SK-N-MC (cell line): ENCODE measurements around the gene STX11.

ENCODE experiments used
- DNase-seq: peaks from one replicate; pipeline ENCODE4 v3.0.0-alpha.2; 2011; ENCODE audit warnings: low read depth, low spot score
- H3K27ac ChIP-seq: fragments of 200-600 bp; sonication (generic); 2 replicates; pipeline ENCODE4 v1.5.1; 2016; ENCODE audit warnings: mixed run types
- H3K36me3 ChIP-seq: fragments of 200-600 bp; sonication (generic); 2 replicates; pipeline ENCODE4 v1.6.1; 2017; ENCODE audit warnings: antibody characterized with exemption, low read length, mixed read lengths; ENCODE audit not compliant: insufficient read depth
- H3K4me3 ChIP-seq: fragments of 200-600 bp; sonication (generic); 2 replicates; pipeline ENCODE4 v1.5.1; 2016
- H3K9ac ChIP-seq: fragments of 200-600 bp; sonication (generic); 2 replicates; pipeline ENCODE4 v1.8.0; 2017; ENCODE audit warnings: mixed run types, mixed read lengths; ENCODE audit not compliant: insufficient read length
- H3K9me3 ChIP-seq: fragments of 200-600 bp; sonication (generic); 2 replicates; pipeline ENCODE4 v1.6.1; 2017; ENCODE audit warnings: low read depth, mild to moderate bottlenecking, antibody characterized with exemption, low read length, moderate library complexity, mixed read lengths
- EZH2 ChIP-seq: fragments of 200-600 bp; sonication (generic); IDR thresholded peaks from one replicate; pipeline ENCODE4 v1.6.1; 2017; ENCODE audit warnings: antibody characterized with exemption
- FOXP2 ChIP-seq: optimal IDR thresholded peaks from 2 replicates; pipeline ENCODE3; 2011; ENCODE audit warnings: mild to moderate bottlenecking, moderate library complexity; ENCODE audit not compliant: insufficient read depth; ENCODE audit errors: extremely low read length, control extremely low read depth
- POLR2AphosphoS5 ChIP-seq: IDR thresholded peaks from 2 replicates; pipeline ENCODE4 v1.6.1; 2012; ENCODE audit warnings: mild to moderate bottlenecking, low read depth, low read length, borderline replicate concordance

Gene STX11

GRCh38 chr6:144197919-144198318, 47.6 kb downstream of the STX11 start:
- Histone ChIP-seq H3K4me3 (no peak overlapping the region), H3K9me3 (no peaks in the 10 kb centered on the region), H3K36me3 (no peaks in the 10 kb centered on the region), H3K27ac (no peak overlapping the region), H3K9ac (no peak overlapping the region)
- DNase-seq, result no peak
- TF ChIP-seq POLR2AphosphoS5, result no peak
- no peak for TF ChIP-seq EZH2

GRCh38 chr6:144202879-144203468, 52.7 kb downstream of the STX11 start:
- Histone ChIP-seq H3K4me3 (no peak overlapping the region), H3K9ac (no peak overlapping the region), H3K9me3 (0 out of 2 replicates have a peak, but pooled peaks cover 3% of the 10 kb centered on the region), H3K27ac (no peak overlapping the region), H3K36me3 (no peaks in the 10 kb centered on the region)
- TF ChIP-seq FOXP2, result no peak
- TF ChIP-seq EZH2, result no peak
- no peak for TF ChIP-seq POLR2AphosphoS5
- DNase-seq, result no peak

DNA sequence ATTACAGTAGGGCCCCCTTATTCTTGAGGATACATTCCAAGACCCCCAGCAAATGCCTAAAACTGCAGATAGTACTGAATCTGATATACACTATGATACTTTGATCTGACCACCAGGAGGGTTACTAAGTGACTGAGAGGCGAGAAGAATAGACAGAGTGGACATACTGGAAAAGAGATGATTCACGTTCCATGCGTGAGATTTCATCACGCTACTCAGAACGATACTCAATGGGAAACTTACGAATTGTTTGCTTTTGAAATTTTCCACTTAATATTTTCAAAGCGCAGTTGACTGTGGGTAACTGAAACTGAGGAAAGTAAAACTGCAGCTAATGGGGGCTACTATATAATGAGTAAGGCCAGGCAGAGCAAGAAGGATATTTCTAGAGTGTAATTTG, 60.8 kb downstream of the STX11 start:
- Histone ChIP-seq H3K9me3 (no peaks in the 10 kb centered on the region), H3K36me3 (no peaks in the 10 kb centered on the region), H3K9ac (no peak overlapping the region), H3K27ac (no peak overlapping the region), H3K4me3 (no peak overlapping the region)
- TF ChIP-seq FOXP2, result no peak
- DNase-seq, result no peak

DNA sequence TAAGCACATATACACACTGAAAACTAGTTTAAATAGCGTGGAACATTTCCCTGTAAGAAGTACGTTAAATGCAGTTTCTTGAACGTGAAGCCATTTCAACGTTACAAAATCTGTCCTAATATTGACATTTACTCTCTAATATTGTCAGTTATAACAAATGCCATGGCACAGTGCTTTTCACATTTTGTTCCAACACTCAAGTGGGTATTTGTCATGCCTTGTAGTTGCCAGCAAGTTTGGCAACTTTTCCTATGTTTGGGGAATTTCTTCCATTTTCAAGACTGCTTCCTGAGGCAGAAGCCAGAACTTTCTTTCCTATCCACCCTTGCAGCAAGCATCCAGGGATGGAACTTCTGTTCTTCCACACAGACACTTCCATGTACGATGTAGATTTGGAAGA, 63.0 kb downstream of the STX11 start:
- Histone ChIP-seq H3K9me3 (no peaks in the 10 kb centered on the region), H3K9ac (no peak overlapping the region), H3K27ac (no peak overlapping the region), H3K36me3 (no peaks in the 10 kb centered on the region), H3K4me3 (no peak overlapping the region)
- DNase-seq, result no peak
- TF ChIP-seq EZH2, result no peak
- no peak for TF ChIP-seq FOXP2
- no peak for TF ChIP-seq POLR2AphosphoS5

GRCh38 chr6:144214029-144214428, 63.7 kb downstream of the STX11 start:
- TF ChIP-seq EZH2, result no peak
- H3K9ac ChIP-seq, result no peak overlapping the region
- H3K36me3 ChIP-seq, result no peaks in the 10 kb centered on the region
- no peak for DNase-seq
- no peak overlapping the region for H3K27ac ChIP-seq
- H3K4me3 ChIP-seq, result no peak overlapping the region
- no peaks in the 10 kb centered on the region for H3K9me3 ChIP-seq

DNA sequence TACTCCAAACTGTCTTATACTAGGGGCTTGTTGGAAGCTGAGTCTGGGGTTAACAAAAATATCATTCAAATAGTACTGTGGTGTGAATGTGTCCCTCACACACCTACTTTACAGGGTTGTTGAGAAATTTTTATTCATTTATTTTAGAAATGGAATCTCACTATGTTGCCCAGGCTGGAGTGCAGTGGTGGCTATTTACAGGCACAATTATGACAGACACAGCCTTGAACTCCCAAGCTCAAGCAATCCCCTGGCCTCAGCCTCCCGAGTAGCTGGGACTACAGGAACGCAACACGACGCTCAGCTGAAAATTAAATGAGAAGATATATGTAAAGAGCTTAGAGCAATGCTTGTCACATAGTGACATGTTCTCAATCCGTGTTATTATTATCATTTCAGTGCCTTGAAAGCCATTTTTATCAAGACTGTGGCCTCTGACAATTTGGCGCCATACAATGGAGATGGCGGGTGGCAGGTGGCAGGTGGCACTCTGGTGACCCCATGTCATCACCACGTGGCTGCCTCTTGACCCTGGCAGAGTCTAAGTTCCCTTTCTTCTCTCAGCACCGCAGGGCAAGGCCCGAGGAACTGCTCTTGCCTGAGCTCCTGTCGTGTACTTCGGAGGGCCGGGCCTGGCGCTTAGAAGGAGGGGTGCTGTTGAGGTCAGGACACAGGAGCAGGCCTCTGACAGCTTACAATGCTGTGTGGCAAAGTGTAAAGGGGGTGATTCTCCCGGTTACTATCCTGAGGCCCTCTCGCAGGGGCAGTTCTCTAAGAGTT, 64.5 kb downstream of the STX11 start:
- Histone ChIP-seq H3K27ac (no peak overlapping the region), H3K4me3 (no peak overlapping the region; the same call in 1 of the 2 replicates), H3K9me3 (no peaks in the 10 kb centered on the region), H3K36me3 (no peaks in the 10 kb centered on the region), H3K9ac (no peak overlapping the region)
- TF ChIP-seq FOXP2, result no peak
- no peak for TF ChIP-seq POLR2AphosphoS5
- no peak for TF ChIP-seq EZH2
- no peak for DNase-seq

GRCh38 chr6:144215402-144215931, 65.2 kb downstream of the STX11 start:
- TF ChIP-seq EZH2 (no peak), POLR2AphosphoS5 (no peak), FOXP2 (no peak)
- DNase-seq, result no peak

GRCh38 chr6:144215932-144216667, 65.8 kb downstream of the STX11 start:
- peak overlapping the region; percentile 90 for H3K27ac ChIP-seq
- peak overlapping the region; percentile 79 for H3K4me3 ChIP-seq
- peak; percentile 80 for DNase-seq
- TF ChIP-seq FOXP2 (no peak), POLR2AphosphoS5 (no peak), EZH2 (no peak)
- H3K9ac ChIP-seq, result peak overlapping the region; percentile 83
- H3K9me3 ChIP-seq, result no peaks in the 10 kb centered on the region
- H3K36me3 ChIP-seq, result no peaks in the 10 kb centered on the region

More at GRCh38 chr6:144215402-144215931, 65.2 kb downstream of the STX11 start:
- Histone ChIP-seq H3K27ac (peak overlapping the region; percentile 90), H3K4me3 (peak overlapping the region; percentile 79), H3K9ac (peak overlapping the region; percentile 83), H3K9me3 (no peaks in the 10 kb centered on the region), H3K36me3 (no peaks in the 10 kb centered on the region)
